Stimulated activated naive CD4-positive, alpha-beta T cell treated with Interleukin-2 at 50 U/mL for 16 hours (primary cell): ENCODE measurements around the gene SRRM5.
"Not testable (repeated sequence)": the region's sequence is repeated elsewhere in the genome, so short reads cannot be mapped to it uniquely, and the experiment has no call there.

Experiments used
- DNase-seq: peaks from one replicate; lab custom pipeline; 2025; lab: John Stamatoyannopoulos, UW

Gene SRRM5

DNA sequence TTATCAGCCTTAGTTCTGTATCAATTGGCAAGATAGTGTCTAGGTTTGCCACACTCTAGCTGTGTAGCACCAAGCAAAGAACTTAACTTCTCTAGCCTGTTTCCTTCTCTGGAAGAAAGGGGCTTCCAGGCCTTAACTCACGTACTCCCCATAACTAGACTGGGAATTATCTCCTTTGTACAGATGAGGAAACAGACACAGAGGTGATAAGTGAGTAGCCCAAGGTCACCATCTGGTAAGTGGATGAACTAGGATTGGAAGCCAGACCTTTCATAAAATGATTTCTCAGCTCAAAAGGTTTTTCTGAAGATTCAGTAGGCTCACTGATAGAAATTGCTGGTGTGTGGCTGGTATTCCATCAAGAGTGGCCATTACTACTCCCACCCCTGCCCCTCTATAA, 4.4 kb downstream of the SRRM5 start:
- no peak for DNase-seq

DNA sequence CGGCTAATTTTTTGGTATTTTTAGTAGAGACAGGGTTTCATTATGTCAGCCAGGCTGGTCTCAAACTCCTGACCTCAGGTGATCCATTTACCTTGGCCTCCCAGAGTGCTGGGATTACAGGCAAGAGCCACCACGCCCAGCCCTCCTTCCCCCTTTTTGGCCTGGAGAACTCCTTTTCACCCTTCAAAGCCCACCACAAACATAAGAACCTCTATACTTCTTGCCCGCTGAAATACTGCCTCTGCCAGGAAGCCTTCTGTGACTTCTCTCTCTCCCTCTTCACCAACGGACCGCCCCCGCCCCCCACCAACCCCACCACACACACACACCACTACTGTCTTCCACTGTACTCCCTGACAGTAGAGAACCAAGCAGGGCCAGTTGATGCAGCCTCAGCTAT, 5.1 kb downstream of the SRRM5 start:
- DNase-seq, result no peak

DNA sequence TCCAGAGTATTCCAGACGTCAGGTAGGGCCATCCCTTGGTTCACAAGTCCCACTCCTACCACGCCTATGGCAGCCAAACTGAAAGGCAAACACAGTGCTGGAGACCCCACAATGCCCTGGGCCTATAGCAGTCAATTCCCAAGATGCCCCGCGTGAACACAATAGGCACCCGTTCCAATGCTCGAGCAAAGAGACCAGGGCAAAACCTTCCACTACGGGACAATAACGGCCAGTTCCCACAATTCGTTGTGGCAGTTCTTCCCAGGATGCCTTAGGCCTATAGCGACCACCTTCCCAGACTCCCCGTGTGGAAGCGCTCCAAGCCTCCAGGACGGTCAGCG, 7.0 kb downstream of the SRRM5 start:
- peak; percentile 36 for DNase-seq

DNA sequence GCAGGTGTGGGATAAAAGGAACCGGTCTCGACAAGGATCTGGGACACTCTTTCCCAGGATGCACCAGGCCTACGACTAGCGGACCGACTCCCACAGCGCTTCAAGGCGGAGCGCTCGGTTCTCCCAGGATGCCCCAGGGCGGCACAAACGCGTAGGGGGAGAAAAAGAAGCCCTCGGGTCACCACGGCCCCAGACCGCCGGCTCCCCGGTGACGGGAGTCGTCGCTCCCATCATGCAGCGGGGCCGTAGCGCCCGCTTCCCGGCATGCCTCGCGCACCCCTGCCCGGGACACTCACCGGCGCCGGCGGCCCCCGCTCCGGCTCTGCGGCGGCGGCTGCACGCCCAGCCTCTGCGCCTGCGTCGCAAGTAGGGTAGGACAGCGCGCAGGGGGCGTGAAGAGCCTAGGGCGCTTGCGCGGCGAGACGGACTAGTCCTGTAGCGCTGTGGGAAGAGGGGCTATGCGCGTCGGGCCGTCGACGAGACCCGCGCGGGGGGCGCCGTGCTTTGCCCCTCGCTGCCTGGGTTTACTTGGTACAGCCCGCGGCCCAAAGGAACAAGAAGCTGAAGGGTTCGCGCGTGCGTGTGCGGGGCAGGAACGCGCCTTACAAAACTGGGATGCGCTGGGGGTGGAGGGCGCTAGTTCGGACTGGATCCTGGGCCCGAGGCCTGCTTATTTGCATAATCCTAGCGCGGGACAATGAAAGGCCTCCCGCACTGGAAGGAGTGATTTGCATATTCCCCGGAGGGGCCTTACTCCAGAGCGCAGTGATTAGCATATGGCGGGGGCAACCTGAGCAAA, 7.6 kb downstream of the SRRM5 start, which contains the start of gene ZNF428:
Gene ZNF428, minus strand, starts transcription at position 368 of the 799 bp plus-strand sequence. CDS start 5,325 bp downstream, outside the sequence.
- DNase-seq, result peak; percentile 87

DNA sequence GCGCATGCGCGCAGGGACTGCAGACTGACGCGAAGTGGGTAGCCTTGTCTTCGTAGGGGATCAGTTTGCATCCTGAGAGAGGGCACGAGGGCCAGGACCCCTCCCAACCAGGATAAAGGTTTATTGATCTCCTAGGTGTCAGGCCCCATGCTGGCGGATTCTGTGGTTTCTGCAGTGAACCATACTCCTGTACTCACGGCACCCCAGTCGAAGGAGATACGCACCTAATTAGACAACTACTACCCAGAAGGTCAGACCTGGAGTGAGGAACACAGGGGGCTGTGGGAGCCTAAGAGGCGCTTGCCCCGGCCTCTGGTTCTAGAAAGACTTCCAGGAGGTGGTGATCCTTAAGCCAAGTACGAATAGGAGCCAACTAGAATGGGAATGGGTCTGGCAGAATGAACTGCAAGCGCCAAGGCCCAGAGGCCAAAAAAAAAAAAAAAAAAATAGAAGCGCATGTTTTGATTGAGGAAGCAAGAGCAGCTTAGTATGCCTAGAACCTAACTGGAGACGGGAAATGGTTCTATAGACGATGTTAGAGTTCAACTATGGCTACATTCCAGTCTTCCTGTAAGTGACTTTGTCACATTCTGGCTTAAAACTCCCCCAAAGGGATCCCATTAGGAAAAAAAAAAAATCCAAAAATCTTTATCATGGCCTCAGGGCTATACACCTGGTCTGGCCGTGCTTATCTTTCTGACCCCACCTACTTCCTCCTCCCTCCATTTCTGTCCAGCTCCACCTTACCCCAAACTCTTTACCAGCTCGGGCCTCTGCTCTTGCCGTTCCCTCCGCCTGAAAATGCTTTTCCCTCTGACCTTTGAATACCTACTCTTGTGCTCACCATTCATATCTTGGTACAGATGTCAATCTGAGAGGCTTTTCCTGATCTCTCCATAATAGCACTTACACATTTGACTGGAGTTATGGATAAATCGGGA, 8.4 kb downstream of the SRRM5 start:
- no peak for DNase-seq

DNA sequence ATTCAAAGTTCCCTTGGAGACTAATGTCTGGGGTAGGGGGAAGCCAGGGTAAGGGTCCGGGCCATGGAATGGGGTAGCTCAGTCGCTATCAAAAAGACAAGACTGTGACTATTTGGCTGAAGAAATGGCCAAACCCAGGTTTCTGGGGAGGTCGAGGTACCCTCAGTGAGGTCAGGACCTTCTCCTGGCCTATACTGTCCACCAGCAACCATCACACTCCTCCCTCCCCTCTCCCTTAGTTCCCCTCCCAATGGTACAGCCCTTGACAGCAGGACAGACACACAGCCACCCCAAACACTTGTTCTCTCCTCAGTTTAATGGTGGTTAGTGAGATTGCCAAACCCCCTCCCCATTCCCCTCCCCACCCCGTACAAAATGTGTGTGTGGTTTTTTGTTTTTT, 10.2 kb downstream of the SRRM5 start:
- DNase-seq, result no peak

DNA sequence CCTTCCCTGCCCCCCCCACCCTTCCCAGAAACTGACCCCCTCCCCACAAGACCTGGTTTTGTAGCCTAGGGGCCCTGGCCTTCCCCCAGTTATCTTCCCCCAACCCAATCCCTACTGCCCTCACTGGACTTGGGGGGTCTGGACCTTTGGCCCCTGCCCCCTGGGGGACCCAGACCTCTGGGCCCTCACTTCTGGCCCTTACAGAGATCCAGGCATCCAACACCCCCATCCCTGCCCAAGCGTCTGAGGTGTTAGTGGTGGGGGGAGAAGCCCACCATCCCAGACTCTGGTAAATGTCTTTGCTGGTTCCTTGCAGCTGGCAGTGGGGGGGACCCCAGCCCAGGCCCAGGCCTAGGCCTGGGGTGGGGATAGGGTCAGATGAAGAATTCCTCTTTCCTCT, 11.1 kb downstream of the SRRM5 start:
- DNase-seq, result no peak

DNA sequence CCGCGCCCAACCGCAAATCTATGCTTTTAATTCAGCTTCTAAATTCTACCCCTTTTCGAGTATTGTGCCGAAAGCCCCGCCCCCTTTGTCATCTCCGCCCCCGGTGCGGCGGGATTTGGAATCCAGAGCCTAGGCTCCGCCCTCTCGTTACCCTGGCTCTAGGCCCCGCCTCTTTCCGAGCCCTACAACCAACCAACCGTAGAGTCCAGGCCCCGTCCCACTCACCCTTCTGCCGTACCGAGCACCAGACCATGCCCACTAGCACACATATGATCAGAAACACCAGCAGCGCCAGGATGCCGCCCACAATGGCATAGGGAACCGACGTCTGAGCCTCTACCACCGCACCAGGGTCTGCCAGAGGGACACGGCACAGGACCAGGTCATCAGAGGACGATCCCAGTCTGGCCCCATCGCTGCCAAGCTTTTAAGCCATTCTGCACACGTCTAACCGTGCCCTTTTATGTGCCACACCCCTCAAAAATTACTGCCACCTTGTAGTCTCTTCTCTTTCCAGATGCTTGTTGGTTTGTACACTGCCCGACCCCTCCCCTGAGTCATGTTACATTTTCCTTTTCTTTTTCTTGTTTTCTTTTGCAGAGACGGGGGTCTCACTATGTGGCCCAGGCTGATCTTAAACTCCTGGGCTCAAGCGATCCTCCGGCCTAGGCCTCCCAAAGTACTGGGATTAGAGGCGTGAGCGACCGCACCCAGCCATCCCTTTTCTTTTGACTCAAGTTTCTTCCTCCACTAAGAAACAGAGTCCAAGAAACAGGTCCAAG, 12.2 kb downstream of the SRRM5 start:
- DNase-seq, result no peak

DNA sequence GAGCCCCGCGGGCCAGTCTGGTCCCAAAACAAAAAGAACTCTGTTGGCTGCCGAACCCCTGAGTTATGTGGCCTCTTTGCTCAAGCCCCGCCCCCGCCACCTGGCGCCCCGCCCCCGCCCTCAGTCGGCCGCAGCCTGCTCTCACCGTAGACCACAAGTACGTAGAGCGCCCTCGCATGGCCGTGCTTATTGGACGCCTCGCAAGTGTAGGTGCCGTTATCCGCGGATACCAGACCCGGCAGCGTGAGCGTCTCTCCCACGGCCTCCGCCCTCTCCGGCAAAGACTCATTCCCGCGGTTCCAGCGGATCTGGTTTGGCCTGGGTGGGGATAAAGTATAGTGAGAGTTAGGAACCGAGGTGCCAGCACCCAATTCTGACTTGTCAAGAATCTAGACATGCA, 13.0 kb downstream of the SRRM5 start:
- peak; percentile 82 for DNase-seq

DNA sequence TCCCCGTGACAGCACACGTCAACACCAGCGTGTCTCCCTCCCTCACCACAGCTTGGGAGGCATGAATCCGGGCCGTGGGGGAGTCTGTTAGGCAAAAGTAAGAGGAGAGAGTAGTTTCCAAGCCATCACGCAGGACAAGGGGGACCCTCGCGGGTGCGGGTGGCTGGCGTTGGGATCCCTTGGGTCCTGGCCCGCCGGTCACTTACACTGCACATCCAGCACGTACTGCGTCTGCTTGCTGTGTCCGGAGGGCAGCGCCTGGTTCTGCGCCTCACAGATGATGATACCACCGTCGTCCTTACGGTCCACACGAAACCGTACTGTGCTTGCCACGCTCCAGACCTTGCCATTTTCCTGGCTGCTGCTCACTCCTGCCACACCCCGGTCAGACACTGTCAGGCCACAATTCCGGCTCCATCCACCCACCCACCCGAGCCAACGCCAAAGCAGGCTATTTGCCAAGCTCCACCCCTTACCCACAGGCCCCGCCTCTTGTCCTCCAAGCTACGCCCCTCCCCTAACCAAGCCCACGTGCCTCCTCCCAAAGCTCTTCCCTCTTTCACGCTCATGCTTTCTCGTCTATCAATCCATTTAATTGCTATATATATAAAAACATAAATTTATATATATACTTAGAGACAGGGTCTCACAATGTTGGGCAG, 14.2 kb downstream of the SRRM5 start:
- DNase-seq, result no peak

DNA sequence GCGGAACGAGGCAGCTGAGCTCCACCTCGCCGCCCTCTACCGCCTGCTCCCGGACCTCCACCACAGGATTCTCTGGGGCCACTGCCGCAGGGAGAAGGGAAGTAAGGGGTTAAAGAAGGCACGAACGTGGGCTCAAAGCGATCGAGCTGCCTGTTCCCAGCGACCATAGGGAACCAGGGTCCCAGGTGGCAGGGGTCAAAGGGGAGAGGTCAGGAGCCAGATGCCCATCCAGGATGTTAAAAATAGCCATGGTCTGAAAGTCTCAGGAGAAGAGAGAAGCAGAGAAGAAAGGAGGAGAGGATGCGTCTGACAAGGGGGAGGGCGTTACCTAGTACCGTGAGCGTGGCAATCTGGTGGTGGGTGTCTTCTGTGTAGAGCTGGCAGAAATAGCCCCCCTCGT, 14.9 kb downstream of the SRRM5 start:
- no peak for DNase-seq

DNA sequence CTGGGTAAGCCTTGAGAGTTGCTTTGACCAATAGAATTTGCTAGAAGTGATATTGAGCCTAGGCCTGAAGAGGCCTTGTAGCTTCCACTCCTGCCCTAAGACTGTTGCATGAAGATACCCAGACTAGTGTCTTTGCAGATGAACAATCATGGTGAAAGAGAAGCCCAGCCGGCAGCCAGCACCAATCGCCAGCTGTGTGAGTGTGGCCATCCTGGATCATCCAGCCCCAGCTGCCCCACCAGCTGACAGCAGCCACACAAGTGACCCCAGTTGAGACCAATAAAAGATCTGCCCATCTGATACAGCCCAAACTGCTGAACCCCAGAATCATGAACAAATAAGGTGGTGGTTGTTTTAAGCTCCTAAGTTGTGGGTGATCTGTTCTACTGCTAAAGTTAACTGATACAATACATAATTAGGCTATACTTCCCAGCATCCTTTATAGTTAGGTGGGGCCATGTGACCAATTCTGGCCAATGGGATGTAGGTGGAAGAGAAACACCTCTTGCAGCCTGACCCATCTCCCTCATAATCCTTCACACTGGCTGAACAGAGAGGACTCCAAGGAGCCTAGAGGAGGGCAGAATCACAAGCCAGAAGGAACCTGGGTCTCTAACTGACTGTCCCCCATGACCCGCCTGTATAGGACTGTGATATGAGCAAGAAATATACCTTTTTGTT, 16.9 kb downstream of the SRRM5 start:
- no peak for DNase-seq

DNA sequence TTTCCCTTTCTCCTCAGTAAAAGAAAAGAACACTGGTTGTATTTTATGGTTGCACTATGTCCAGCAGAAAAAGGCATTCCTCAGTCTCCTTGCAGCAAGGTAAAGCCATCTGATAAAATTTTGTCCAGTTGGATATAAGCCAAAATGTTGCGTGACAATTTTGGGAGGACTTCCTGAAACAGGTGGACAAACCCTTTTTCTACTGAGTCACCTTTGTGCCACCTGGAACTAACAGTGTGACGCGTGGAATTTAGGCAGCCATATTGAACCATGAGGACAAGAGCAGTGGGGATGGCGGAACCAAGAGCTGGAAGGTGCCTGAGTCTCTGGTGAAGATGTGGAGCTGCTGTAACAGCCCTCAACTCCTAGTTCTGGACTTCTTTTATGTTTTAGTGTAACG, 19.6 kb downstream of the SRRM5 start:
- no peak for DNase-seq

DNA sequence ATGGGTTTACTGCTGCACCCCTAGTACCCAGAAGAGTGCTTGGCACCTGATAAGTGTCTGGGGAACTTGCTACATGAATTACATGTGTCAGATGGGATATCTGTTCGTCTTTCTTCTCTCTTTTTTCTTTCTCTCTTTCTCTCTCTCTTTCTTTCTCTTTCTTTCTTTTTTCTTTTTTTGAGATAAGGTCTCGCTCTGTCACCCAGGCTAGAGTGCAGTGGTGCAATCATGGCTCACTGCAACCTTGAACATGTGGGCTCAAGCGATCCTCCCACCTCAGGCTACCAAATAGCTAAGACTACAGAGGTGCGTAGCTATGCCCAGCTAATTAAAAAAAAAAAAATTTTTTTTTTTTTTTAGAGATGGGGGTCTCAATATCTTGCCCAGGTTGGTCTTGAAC, 21.6 kb downstream of the SRRM5 start:
- no peak for DNase-seq

DNA sequence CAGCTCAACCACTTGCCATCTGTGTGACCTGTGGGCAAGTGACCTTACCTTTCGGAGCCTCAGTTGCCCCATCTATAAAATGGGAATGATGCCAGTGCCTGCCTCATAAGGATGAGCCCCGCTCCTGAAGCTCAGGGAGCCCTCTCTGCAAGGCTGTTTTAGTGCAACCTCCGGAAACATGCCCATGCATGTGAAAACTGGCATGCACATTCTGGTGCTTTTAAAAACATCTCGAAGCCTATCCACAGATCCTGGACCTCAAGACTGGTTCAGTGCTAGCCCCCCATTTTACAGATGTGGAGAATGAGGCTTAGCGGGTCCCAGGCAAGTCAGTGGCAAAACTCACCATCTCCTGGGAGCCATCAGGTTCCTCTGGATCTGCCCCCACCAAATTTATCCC, 22.2 kb downstream of the SRRM5 start:
- DNase-seq, result no peak

DNA sequence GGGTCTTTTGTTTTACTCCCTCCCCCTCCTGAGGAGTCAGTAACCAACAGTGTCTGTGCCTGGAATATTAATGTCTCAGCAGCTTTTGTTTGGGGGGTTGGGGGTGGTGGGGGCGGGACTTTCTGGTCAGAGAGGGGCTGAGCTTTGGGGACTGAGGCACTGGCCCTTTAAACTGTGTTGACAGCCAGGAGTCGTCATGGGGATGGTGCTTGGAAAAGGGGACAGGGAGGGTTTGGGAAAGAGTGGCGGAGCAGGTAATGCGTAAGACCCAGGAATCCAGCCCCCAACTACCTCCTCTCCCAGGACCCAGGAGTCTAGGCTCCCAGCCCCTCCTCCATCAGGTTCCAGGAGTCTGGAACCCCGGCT, 22.6 kb downstream of the SRRM5 start:
- DNase-seq, result no peak

DNA sequence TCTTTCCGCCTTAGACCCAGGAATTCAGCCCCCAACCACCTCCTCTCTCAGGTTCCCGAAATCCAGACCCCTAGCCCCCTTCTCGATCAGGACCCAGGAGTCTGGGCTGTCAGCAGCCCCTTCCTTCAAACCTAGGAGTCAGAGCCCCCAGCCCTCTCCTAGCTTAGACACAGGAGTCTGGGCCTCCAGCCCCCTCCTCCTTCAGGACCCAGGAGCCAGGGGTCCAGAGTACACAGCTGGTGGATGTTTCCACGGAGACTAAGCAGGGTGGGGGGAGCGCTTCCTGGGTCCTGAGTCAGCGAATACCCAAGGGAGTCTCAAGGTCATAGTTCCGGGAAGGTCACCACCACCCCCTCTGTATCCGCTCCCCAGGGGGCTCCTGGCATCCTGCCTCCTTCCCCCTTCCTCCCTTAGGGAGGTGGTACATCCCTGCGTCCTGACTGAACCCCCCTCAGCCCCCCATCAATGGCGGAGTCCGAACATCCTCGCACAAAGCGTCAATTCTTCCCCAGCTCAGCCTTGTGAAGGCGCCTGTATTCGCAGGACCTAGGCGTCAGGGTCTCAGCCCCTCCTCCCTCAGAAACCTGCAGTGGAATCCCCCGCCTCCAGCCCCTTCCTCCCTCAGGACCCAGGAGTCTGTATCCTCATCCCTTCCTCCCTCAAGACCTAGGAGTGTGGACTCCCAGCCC, 23.1 kb downstream of the SRRM5 start:
- no peak for DNase-seq

DNA sequence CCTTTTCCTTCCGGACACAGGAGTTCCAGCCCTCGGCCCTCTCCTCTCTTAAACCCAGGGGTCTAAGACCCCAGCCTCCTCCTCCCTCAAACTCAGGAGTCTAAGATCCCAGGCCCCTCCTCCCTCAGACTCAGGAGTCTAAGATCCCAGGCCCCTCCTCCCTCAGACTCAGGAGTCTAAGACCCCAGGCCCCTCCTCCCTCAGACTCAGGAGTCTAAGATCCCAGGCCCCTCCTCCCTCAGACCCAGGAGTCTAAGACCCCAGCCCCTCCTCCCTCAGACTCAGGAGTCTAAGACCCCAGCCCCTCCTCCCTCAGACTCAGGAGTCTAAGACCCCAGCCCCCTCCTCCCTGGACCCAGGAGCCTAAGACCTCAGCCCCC, 23.7 kb downstream of the SRRM5 start:
- not testable (repeated sequence) for DNase-seq

DNA sequence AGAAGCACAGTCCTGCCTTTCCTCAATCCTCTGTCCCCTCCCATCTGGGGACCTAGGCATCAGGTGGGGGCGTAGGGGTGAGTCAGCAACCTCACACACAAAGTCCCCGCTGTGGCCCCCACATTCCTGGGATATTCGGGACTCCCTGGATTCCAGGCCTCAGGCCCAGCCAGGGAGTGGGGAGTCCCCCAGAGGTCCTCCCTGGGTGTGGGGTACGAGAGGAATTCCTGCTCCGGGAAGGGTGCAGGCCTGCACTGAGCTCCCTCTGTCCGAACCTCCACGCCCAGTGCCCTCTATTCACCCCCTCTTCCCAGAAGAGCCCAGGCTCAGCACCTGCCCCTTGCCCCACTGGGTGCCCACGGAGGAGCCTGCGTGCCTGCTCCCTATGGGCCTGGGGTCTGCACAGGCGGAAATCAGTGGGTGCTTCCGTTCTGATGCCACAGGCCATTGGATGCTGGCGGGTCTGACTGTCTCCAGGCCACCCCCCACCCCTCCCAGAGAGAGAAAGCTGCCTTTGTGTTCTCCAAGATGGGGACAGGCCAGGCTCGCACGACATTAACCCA, 24.3 kb downstream of the SRRM5 start:
- DNase-seq, result no peak

DNA sequence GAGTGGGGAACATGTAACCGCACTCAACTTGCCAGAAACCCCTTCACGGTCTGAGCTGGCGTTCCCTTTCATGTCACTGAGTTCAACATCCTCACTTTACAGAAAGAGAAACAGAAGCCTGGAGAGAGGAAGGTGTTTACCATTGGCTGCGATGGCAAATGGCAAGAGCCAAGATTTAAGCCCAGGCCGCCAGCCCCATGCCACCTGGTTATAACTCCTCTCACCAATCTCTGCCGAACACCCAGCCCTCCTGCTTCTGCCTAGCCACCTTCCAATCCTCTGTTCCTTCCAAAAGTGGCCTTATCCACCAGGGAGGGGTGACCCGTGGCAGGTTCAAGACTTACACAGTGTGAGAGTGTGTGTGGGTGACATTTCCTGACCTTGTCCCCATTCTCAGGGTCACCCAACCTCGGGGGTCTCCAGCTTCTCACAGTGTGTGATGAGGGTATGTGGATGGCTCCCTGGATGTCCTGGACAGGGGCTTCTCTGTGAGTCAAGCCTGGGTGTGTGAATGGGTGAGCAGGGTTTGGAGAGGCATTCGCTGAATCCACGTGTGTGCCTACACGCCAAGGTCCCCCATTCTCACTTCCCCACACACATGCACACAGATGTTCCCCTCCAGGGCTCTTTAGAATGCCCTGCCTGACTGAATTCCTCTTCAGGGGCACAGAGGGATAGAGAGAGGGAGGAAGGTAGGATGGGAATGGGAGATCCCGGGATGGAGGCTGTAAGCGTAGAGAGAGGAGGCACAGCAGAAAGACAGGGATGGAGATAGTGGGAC, 26.5 kb downstream of the SRRM5 start:
- DNase-seq, result no peak
